ENCODE measurements around the gene C4orf36.

GRCh38 chr4:86908251-86908657 is 16.0 kb upstream of the C4orf36 start:
- TF ChIP-seq ZNF274 (IDR thresholded peaks at IDR 0.05; ENCODE audit: low read depth, low read length) (no peak), YY1 (IDR thresholded peaks at IDR 0.05; ENCODE audit: insufficient read depth, insufficient read length) (no peak)

Measured in NT2/D1 (cell line).